Neural cell (in vitro differentiated cells): ENCODE measurements around the gene SDK2. TPM values are rescaled to one million over a fixed set of nuclear protein-coding genes. Genes with fewer than 3 reads are reported as not detected.

Source experiments
- H2AFZ ChIP-seq: fragments of 200-600, 300-800 bp; sonication (generic), shearing (Covaris generic); 2 replicates; pipeline ENCODE4 v1.6.0; 2014; ENCODE audit warnings: low read depth, mild to moderate bottlenecking, antibody characterized with exemption, low read length, moderate library complexity
- H3F3A ChIP-seq: fragments of 200-600 bp; shearing (Covaris generic); 2 replicates; pipeline ENCODE4 v1.6.1; 2016; ENCODE audit warnings: mild to moderate bottlenecking, moderate library complexity, mixed read lengths, antibody characterized with exemption, low read length; ENCODE audit not compliant: insufficient read depth, poor library complexity, severe bottlenecking
- H3K27ac ChIP-seq: fragments of 200-600, 300-800 bp; sonication (generic), shearing (Covaris generic); 2 replicates; pipeline ENCODE4 v1.5.1; 2014; ENCODE audit warnings: mild to moderate bottlenecking, low read length, moderate library complexity
- H3K27me3 ChIP-seq: fragments of 300-800, 200-600 bp; sonication (generic), shearing (Covaris generic); 2 replicates; pipeline ENCODE4 v1.6.0; 2014; ENCODE audit warnings: mild to moderate bottlenecking, low read depth, low read length, moderate library complexity; ENCODE audit not compliant: insufficient read depth
- H3K36me3 ChIP-seq: fragments of 300-800, 200-600 bp; sonication (generic), shearing (Covaris generic); 2 replicates; pipeline ENCODE4 v1.5.1; 2014; ENCODE audit warnings: mild to moderate bottlenecking, antibody characterized with exemption, low read length, moderate library complexity; ENCODE audit not compliant: insufficient read depth
- H3K4me2 ChIP-seq: fragments of 300-800, 200-600 bp; sonication (generic), shearing (Covaris generic); 2 replicates; pipeline ENCODE4 v1.6.0; 2014; ENCODE audit warnings: mild to moderate bottlenecking, low read length
- H3K4me3 ChIP-seq: fragments of 300-800, 200-600 bp; sonication (generic), shearing (Covaris generic); 2 replicates; pipeline ENCODE4 v1.5.1; 2014; ENCODE audit warnings: mild to moderate bottlenecking, low read length, moderate library complexity
- H3K79me2 ChIP-seq: fragments of 200-600 bp; shearing (Covaris generic); replicated peaks from 2 replicates; pipeline ENCODE4 v1.6.0; 2014; ENCODE audit warnings: mild to moderate bottlenecking, low read length, moderate library complexity; ENCODE audit not compliant: insufficient read depth
- H3K9ac ChIP-seq: fragments of 300-800, 200-600 bp; sonication (generic), shearing (Covaris generic); 2 replicates; pipeline ENCODE4 v1.6.1; 2016; ENCODE audit warnings: mild to moderate bottlenecking, low read length, mixed read lengths
- H3K9me2 ChIP-seq: fragments of 200-600 bp; shearing (Covaris generic); 2 replicates; pipeline ENCODE4 v1.6.1; 2016; ENCODE audit warnings: mild to moderate bottlenecking, low read length, mixed read lengths; ENCODE audit not compliant: insufficient read depth
- H3K9me3 ChIP-seq: fragments of 200-600, 300-800 bp; sonication (generic), shearing (Covaris generic); 2 replicates; pipeline ENCODE4 v1.6.1; 2016; ENCODE audit warnings: mild to moderate bottlenecking, mixed run types, low read length, moderate library complexity, mixed read lengths
- H4K20me1 ChIP-seq: fragments of 200-600 bp; shearing (Covaris generic); 2 replicates; pipeline ENCODE4 v1.6.1; 2016; ENCODE audit warnings: mild to moderate bottlenecking, mixed run types; ENCODE audit not compliant: insufficient read depth
- CTCF ChIP-seq: fragments of 450-650 bp; IDR thresholded peaks from 2 replicates; pipeline ENCODE4 v1.5.1; 2014; ENCODE audit warnings: antibody characterized with exemption, mild to moderate bottlenecking, moderate library complexity; ENCODE audit not compliant: poor library complexity, severe bottlenecking
- EP300 ChIP-seq: fragments of 450-650 bp; conservative IDR thresholded peaks from 2 replicates; pipeline ENCODE4 v1.6.1; 2014; ENCODE audit warnings: antibody characterized with exemption, mild to moderate bottlenecking, moderate library complexity; ENCODE audit not compliant: poor library complexity, severe bottlenecking
- EZH2 ChIP-seq: fragments of 200-600, 300-800 bp; shearing (Covaris generic), sonication (generic); IDR thresholded peaks from 2 replicates; pipeline ENCODE4 v1.6.1; 2014; ENCODE audit warnings: antibody characterized with exemption, low read length, borderline replicate concordance, mild to moderate bottlenecking; ENCODE audit not compliant: insufficient read depth, poor library complexity, severe bottlenecking
- MXI1 ChIP-seq: fragments of 450-650 bp; conservative IDR thresholded peaks from 2 replicates; pipeline ENCODE4 v1.6.1; 2014; ENCODE audit warnings: antibody characterized with exemption, mild to moderate bottlenecking; ENCODE audit not compliant: poor library complexity, severe bottlenecking
- POLR2AphosphoS5 ChIP-seq: IDR thresholded peaks from 2 replicates; pipeline ENCODE4 v1.6.1; 2012
- RAD21 ChIP-seq: fragments of 450-650 bp; conservative IDR thresholded peaks from 2 replicates; pipeline ENCODE4 v1.6.1; 2014; ENCODE audit warnings: antibody characterized with exemption, mild to moderate bottlenecking, moderate library complexity
- SMC3 ChIP-seq: fragments of 450-650 bp; conservative IDR thresholded peaks from 2 replicates; pipeline ENCODE4 v1.6.1; 2014; ENCODE audit warnings: antibody characterized with exemption, mild to moderate bottlenecking, moderate library complexity; ENCODE audit not compliant: poor library complexity
- TAF1 ChIP-seq: IDR thresholded peaks from 2 replicates; pipeline ENCODE4 v1.6.1; 2012; ENCODE audit warnings: low read depth
- polyA plus RNA-seq: library from polyadenylated mRNA; depleted of rRNA; stranded (reverse); fragments of >200 nt; gene quantifications from 2 replicates; pipeline ENCODE4 v1.2.3, GENCODE V29; 2014
- TF ChIP-seq, protein P1 (sequence below): IDR thresholded peaks from 2 replicates; pipeline ENCODE4 v1.6.1; 2012; ENCODE audit warnings: borderline replicate concordance

Gene SDK2
- polyA plus RNA-seq, 1 donor from 2014 or later = 0.73 TPM

DNA sequence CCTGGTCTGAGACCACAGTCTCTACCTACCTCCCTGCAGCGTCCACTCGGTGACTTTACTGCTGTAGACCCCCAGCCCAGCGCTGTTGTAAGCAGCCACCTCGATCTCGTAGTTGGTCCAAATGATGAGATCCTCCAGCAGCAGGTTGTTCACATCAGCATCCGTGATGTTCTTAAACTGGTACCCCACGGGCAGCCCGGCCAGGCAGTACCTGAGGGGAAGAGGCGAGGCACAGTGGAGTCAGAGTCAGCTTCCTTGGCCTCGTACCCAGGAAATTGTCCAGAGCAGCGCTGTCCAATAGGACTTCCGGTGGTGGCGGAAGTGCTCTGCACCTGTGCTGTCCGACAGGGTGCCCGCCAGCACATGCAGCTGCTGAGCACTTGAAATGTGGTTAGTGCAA, 228.5 kb downstream of the SDK2 start:
- no peaks in the 10 kb centered on the region for H3K9me3 ChIP-seq
- H4K20me1 ChIP-seq = no peaks in the 10 kb centered on the region
- H3K79me2 ChIP-seq = no peaks in the 10 kb centered on the region
- no peak overlapping the region for H3K4me3 ChIP-seq
- no peaks in the 10 kb centered on the region for H3K36me3 ChIP-seq
- no peak overlapping the region for H3K9ac ChIP-seq
- H3F3A ChIP-seq = no peaks in the 10 kb centered on the region
- no peak overlapping the region for H2AFZ ChIP-seq
- H3K4me2 ChIP-seq = no peak overlapping the region
- no peak for TF ChIP-seq SMC3
- no peak for TF ChIP-seq RAD21
- TF ChIP-seq, protein P1, sequence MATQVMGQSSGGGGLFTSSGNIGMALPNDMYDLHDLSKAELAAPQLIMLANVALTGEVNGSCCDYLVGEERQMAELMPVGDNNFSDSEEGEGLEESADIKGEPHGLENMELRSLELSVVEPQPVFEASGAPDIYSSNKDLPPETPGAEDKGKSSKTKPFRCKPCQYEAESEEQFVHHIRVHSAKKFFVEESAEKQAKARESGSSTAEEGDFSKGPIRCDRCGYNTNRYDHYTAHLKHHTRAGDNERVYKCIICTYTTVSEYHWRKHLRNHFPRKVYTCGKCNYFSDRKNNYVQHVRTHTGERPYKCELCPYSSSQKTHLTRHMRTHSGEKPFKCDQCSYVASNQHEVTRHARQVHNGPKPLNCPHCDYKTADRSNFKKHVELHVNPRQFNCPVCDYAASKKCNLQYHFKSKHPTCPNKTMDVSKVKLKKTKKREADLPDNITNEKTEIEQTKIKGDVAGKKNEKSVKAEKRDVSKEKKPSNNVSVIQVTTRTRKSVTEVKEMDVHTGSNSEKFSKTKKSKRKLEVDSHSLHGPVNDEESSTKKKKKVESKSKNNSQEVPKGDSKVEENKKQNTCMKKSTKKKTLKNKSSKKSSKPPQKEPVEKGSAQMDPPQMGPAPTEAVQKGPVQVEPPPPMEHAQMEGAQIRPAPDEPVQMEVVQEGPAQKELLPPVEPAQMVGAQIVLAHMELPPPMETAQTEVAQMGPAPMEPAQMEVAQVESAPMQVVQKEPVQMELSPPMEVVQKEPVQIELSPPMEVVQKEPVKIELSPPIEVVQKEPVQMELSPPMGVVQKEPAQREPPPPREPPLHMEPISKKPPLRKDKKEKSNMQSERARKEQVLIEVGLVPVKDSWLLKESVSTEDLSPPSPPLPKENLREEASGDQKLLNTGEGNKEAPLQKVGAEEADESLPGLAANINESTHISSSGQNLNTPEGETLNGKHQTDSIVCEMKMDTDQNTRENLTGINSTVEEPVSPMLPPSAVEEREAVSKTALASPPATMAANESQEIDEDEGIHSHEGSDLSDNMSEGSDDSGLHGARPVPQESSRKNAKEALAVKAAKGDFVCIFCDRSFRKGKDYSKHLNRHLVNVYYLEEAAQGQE = no peak
- TF ChIP-seq EZH2 = no peak
- no peak for TF ChIP-seq TAF1
- no peak for TF ChIP-seq POLR2AphosphoS5
- TF ChIP-seq CTCF = no peak
- TF ChIP-seq EP300 = no peak
- no peak for TF ChIP-seq MXI1
- H3K27ac ChIP-seq = no peak overlapping the region
- no peaks in the 10 kb centered on the region for H3K9me2 ChIP-seq
- no peaks in the 10 kb centered on the region for H3K27me3 ChIP-seq

DNA sequence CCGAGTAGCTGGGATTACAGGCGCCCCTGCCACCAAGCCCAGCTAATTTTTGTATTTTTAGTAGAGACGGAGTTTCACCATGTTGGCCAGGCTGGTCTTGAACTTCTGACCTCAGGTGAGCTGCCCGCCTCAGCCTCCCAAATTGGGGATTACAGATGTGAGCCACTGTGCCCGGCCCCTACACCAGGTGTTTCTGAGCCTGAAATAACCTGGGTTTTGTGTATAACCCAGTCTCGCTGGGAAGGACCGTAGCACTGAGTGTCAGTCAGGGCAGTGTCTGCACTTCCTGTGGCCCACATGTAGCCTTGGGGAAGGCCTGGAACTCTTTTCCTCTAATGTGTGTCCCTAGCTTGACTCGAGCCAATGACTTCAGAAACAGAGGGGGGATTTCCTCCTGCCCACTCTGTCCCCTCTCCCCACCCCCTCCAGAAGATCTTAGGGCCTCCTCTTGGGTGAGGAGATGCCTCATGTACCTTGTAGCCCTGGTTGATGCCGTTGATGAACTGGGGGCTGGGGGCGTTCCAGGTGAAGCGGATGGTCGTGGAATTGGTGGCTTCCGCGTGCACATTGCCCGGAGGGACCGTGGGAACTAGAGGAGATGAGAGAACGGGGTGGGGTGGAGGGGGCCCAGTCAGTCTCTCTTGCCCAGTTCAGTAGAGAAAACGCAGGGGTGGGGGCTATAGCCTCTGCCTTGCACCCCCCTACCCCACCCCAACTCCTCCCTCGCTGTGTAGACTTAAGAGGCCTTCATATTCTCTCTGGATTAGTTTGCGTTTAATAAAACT, 229.9 kb downstream of the SDK2 start:
- Histone ChIP-seq H2AFZ (no peak overlapping the region), H3K79me2 (no peaks in the 10 kb centered on the region), H3F3A (no peaks in the 10 kb centered on the region), H3K4me3 (no peak overlapping the region), H3K9me3 (no peaks in the 10 kb centered on the region), H3K4me2 (no peak overlapping the region), H4K20me1 (no peaks in the 10 kb centered on the region), H3K36me3 (no peaks in the 10 kb centered on the region), H3K27me3 (no peaks in the 10 kb centered on the region), H3K9me2 (no peaks in the 10 kb centered on the region), H3K27ac (no peak overlapping the region), H3K9ac (no peak overlapping the region)
- TF ChIP-seq, protein P1 = no peak
- TF ChIP-seq EP300 = no peak
- no peak for TF ChIP-seq TAF1
- TF ChIP-seq SMC3 = no peak
- TF ChIP-seq MXI1 = no peak
- TF ChIP-seq RAD21 = no peak
- TF ChIP-seq EZH2 = no peak
